Muscle of leg (tissue), 11 donors: ENCODE measurements around the gene RABL3. TPM values are rescaled to one million over a fixed set of nuclear protein-coding genes. Genes with fewer than 3 reads are reported as not detected.
"Not testable (repeated sequence)": the region's sequence is repeated elsewhere in the genome, so short reads cannot be mapped to it uniquely, and the experiment has no call there.

Source experiments
- DNase-seq: peaks from one replicate; pipeline ENCODE4 v3.0.0; 2013
- H3K27ac ChIP-seq: one replicate; pipeline ENCODE4 v1.5.1; 2013; ENCODE audit warnings: mild to moderate bottlenecking, low read length, control low read depth
- H3K27me3 ChIP-seq: one replicate; pipeline ENCODE4 v1.6.1; 2013; ENCODE audit warnings: low read length; ENCODE audit not compliant: control insufficient read depth, insufficient read depth
- H3K36me3 ChIP-seq: one replicate; pipeline ENCODE4 v1.6.1; 2013; ENCODE audit warnings: low read length; ENCODE audit not compliant: control insufficient read depth, insufficient read depth
- H3K4me1 ChIP-seq: one replicate; pipeline ENCODE4 v1.6.1; 2013; ENCODE audit warnings: low read length; ENCODE audit not compliant: control insufficient read depth, insufficient read depth
- H3K4me3 ChIP-seq: one replicate; pipeline ENCODE4 v1.5.1; 2013; ENCODE audit warnings: low read length, control low read depth
- H3K9me3 ChIP-seq: replicated peaks from 2 replicates; pipeline ENCODE4 v1.6.1; 2013; ENCODE audit warnings: low read depth, low read length; ENCODE audit not compliant: control insufficient read depth
- WGBS: methylation state at CpG from one replicate; pipeline ENCODE4 v1.1.5; 2013; ENCODE audit warnings: missing lambda C conversion rate; ENCODE audit not compliant: insufficient coverage; 5-methylcytosine and 5-hydroxymethylcytosine counted together
- polyA plus RNA-seq, 8 donors: library from polyadenylated mRNA; unstranded; fragments of 120-200 nt; gene quantifications; one replicate each; pipeline versions ENCODE4 v1.2.1 to v1.2.3, GENCODE V29; 2013; ENCODE audit warnings: inconsistent platforms in 1 of 8, low replicate concordance in 1 of 8; ENCODE audit not compliant: insufficient read length in 8 of 8, insufficient read depth in 1 of 8
- total RNA-seq: library from RNA; stranded (reverse); fragments of 120-200 nt; gene quantifications from one replicate; pipeline ENCODE4 v1.2.4, GENCODE V29; 2013

The RABL3 gene
- total and polyA plus RNA-seq, 9 donors, result 14.7 to 23.0 (median 22.0) TPM

DNA sequence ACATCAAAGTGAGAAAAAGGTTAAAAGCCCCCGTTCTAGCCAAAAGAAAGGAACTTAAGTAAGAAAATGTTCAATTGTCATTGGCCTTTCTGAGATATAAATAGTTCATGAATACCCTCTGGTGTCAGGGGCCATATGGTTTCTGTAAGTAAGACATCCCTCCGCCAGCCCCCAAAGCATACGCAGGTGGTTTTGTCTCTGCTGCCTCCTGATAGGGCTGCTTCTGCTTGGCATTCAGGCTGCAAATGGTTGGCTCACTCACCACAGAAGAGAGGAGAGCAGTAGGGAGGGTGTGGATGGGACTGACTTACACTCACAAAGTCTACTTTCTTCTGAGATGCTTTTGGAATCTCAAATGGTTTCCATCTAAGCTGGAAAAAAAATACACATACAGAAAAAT lies 90.0 kb downstream of the RABL3 start:
- Histone ChIP-seq H3K36me3 (no peaks in the 10 kb centered on the region), H3K27me3 (no peaks in the 10 kb centered on the region), H3K27ac (no peak overlapping the region), H3K4me1 (no peaks in the 10 kb centered on the region), H3K9me3 (no peaks in the 10 kb centered on the region), H3K4me3 (no peak overlapping the region)
- DNase-seq, result no peak
- WGBS, result no CpG with 5 or more reads among the region's 3 CpGs

DNA sequence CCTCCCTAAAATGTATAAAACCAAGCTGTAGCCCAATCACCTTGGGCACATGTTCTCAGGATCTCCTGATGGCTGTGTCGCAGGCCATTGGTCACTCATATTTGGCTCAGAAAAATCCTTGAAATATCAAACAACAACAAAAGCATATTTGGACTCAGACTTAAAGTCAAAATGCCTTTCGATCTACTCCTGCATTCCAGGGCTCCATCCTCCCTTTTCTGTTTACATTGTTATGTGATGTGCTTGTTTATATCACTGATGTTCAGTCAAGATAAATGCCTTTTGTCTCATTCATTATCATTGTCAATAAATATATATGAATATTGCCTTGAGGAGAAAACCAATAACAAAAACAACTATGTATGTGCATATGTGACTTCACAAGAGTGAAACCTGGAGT lies 92.0 kb downstream of the RABL3 start:
- DNase-seq, result no peak
- H3K4me3 ChIP-seq, result no peak overlapping the region

DNA sequence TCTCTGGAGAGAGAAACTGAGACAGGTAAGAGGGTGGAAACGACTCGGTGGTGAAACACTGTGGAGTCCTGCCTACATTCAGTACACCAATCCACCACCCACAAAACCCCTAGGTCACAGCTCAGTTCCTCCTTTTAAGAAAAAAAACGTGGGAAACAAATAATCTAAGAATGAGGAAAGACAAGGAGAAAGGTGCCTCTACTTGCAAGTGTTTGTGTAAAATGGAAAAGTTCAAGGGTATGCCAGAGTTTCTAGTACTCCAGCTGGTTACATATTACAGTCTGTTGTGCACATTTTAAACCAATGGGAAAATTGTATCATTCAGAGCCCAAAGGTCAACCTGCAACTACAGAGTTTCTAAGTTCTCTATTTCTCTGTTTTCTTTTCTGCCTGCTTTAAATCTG lies 92.5 kb downstream of the RABL3 start:
- no peak for DNase-seq
- Histone ChIP-seq H3K27me3 (no peaks in the 10 kb centered on the region), H3K27ac (no peak overlapping the region), H3K4me1 (no peaks in the 10 kb centered on the region), H3K36me3 (no peaks in the 10 kb centered on the region), H3K9me3 (no peaks in the 10 kb centered on the region), H3K4me3 (no peak overlapping the region)
- no CpG with 5 or more reads among the region's 3 CpGs for WGBS

More for the DNA sequence above, 92.0 kb downstream of the RABL3 start:
- Histone ChIP-seq H3K27ac (no peak overlapping the region), H3K4me1 (no peaks in the 10 kb centered on the region), H3K36me3 (no peaks in the 10 kb centered on the region), H3K9me3 (no peaks in the 10 kb centered on the region), H3K27me3 (no peaks in the 10 kb centered on the region)
- 100% methylated on average over 1 of the region's 2 CpGs for WGBS

DNA sequence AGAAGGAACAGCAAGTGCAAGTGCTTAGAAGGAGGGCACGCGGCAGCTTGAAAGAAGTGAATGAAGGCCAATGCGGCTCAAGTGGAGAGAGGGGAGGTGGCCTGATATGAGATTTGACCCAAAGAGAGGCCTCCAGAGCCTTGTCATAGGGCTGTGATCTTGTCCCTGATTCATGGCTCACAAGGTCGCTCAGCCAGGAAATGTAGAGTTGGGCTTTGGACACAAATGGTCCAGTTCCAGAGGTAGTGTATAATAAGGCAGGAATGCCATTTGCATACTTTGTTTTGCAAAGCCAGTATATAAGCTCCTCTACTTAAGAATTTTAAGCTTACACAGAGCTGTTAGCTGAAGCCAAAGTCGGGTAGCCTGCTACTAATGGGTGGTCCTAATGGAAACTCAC lies 94.0 kb downstream of the RABL3 start:
- DNase-seq, result no peak
- Histone ChIP-seq H3K4me3 (no peak overlapping the region), H3K4me1 (no peaks in the 10 kb centered on the region), H3K36me3 (no peaks in the 10 kb centered on the region), H3K9me3 (no peaks in the 10 kb centered on the region), H3K27me3 (no peaks in the 10 kb centered on the region), H3K27ac (no peak overlapping the region)
- 83% methylated on average over 5 of the region's 5 CpGs for WGBS

DNA sequence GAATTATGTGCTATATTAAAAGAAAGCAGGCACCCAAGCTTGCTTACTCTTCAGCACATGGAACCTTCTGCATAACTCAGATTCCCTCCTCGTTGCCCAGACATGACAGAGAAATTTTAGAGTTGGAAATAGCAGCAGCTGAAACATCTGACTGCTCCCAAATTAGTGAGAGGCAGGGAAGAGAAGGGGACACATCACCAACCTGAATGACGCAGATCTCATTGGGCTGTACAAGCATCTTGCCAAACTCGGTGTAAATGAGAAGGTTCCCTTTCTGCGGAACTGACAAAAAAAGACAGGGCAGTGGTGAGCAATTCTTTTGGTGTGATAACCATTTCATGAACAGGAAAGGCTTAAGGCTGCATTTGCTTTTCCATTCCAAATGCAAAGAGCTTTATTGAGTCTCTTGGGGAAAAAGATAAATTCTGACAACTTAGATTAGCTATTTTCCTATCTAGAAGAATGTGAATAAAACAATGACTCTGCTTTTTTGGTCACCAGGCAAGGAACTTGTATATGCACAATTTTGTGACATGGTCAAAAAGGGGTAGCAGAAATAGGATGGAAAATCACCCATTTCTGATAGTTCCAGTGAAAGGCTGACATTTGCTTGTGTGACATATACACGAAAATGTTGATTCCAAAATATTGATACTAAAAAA lies 95.4 kb downstream of the RABL3 start:
- H3K27ac ChIP-seq, result no peak overlapping the region
- no peaks in the 10 kb centered on the region for H3K9me3 ChIP-seq
- DNase-seq, result no peak
- no peaks in the 10 kb centered on the region for H3K27me3 ChIP-seq
- H3K36me3 ChIP-seq, result no peaks in the 10 kb centered on the region
- no peak overlapping the region for H3K4me3 ChIP-seq
- WGBS, result 71% methylated on average over 1 of the region's 5 CpGs
- H3K4me1 ChIP-seq, result no peaks in the 10 kb centered on the region

DNA sequence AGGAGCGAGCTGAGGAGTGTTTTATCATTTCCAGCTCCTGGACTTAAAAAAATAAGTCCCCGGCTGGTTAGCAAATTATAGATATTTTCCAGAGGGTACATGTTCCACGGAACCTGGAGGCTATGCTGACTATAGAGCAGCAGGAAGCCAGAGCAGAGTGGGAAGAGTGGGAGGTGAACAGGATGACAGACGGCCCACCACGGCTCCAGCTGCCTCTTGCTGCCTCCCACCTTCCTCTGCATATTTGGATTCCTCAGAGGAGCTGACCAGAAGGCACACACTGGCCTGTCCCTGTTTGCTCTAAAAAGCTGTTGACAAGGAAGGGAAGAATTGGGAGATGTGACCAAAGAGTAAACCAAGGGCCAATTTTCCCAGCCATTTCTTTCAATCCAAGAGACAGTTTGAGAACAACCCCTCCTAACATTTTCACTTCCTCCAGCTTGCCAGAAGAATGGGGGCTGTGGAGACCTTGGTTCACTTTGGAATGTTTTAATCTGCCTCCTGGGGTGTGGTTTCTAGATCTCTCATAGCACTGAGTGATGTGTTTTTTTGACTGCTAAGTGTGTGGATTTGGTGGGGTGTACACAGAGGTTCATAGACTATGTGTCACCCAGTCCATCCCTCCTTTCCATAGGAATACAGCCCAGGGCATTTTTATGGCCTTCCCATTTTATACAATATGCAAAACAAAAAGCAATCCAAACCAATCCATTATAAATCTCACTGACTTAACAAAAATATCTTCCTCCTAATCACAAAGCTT lies 97.1 kb downstream of the RABL3 start:
- no peak for DNase-seq
- Histone ChIP-seq H3K27ac (no peak overlapping the region), H3K27me3 (no peaks in the 10 kb centered on the region), H3K4me1 (no peaks in the 10 kb centered on the region), H3K9me3 (no peaks in the 10 kb centered on the region), H3K36me3 (no peaks in the 10 kb centered on the region), H3K4me3 (no peak overlapping the region)
- 13% methylated on average over 3 of the region's 5 CpGs for WGBS

DNA sequence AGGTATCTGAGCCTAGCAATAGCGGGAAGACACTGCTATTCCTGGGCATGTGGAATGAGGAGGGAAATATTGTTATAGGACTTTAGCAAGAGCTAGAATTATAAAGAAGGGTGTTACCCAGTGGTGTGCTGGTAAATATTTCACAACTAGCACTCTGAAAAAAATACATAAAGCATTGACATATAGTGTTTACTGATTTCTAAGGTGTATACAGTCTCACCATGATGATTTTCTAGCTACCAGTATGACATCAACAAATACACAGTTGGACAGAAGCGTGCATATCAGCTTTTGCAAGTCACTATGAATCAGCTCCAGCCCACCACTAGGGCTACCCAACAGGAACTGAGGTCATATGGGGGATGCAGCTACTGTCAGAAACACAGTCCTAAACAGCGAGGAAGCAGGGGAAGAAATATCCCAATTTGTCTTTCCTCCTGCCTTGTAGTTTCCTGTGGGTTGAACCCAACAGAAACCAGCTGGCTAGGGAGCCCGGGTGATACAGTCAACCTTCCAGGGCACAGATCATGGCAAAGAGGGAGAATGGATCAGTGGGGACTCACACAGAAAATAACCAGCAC lies 99.9 kb downstream of the RABL3 start:
- no peak overlapping the region for H3K4me3 ChIP-seq
- H3K27ac ChIP-seq, result no peak overlapping the region
- DNase-seq, result no peak
- H3K36me3 ChIP-seq, result no peaks in the 10 kb centered on the region
- WGBS, result 60% methylated on average over 4 of the region's 4 CpGs
- H3K9me3 ChIP-seq, result no peaks in the 10 kb centered on the region
- no peaks in the 10 kb centered on the region for H3K4me1 ChIP-seq
- H3K27me3 ChIP-seq, result no peaks in the 10 kb centered on the region

DNA sequence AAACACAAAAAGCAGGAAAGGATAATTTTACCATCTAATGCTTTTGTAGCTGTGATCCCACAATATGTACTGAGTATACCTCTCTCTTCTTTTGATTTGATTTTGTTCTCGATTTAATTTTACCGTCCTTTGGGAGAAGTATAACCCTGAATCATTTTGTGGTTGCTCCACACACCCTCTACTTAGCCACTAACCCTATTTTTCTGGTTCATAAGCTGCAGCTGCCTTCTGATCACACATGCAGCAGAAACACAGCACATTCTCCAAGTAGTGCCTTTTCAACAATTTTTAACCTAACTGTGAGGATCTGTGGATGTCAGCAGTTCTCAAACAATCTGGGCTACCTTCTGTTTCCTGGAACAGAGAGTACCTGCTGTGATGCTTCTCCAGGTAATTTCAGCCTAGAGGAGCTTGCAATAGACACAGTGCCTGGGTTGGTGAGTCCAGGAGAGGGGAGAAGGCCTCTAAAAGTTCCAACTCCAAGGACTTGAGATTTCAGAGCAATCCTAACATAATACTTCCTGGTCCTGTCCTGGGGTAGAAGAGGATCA lies 100.5 kb downstream of the RABL3 start:
- Histone ChIP-seq H3K36me3 (no peaks in the 10 kb centered on the region), H3K4me1 (no peaks in the 10 kb centered on the region), H3K27me3 (no peaks in the 10 kb centered on the region), H3K27ac (no peak overlapping the region), H3K9me3 (no peaks in the 10 kb centered on the region), H3K4me3 (no peak overlapping the region)
- 100% methylated on average over 2 of the region's 2 CpGs for WGBS
- DNase-seq, result no peak

DNA sequence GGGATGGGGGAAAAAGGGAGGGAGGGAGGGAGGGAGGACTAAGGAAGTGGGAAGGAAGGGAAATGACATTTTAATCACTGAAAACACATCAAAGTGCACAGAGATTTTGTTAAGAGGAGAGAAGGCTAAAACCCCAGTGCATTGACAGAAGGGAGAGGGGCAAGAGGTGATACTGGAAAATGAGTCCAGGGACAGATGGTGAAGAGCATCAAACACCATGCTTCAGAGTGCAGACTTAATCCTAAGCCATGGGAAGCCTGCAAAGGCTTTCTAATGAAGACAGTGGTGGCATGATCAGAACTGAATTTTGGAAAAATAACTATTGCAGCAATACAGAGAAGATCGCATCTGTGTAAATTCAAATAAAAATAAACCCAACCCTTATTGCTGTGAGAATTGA lies 102.1 kb downstream of the RABL3 start:
- Histone ChIP-seq H3K4me3 (no peak overlapping the region), H3K27me3 (no peaks in the 10 kb centered on the region), H3K4me1 (no peaks in the 10 kb centered on the region), H3K9me3 (no peaks in the 10 kb centered on the region), H3K36me3 (no peaks in the 10 kb centered on the region), H3K27ac (no peak overlapping the region)
- no peak for DNase-seq
- no CpG with 5 or more reads among the region's 1 CpG for WGBS

DNA sequence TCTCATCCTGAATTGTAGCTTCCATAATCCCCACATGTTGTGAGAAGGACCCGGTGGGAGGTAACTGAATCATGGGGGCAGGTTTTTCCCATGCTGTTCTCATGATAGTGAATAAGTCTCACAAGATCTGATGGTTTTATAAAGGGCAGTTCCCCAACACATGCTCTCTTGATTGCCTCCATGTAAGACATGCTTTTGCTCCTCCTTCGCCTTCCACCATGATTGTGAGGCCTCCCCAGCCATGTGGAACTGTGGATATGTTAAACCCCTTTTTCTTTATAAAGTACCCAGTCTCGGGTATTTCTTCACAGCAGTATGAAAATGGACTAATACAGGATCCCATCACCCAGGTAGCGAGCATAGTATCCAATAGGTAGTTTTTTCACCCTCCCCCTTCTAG lies 103.5 kb downstream of the RABL3 start:
- not testable (repeated sequence) for H3K4me1 ChIP-seq, H3K4me3 ChIP-seq, DNase-seq, H3K36me3 ChIP-seq, H3K27ac ChIP-seq, H3K9me3 ChIP-seq, H3K27me3 ChIP-seq
- WGBS, result no CpG with 5 or more reads among the region's 4 CpGs
